Activated naive CD4-positive, alpha-beta T cell treated with anti-CD3 and anti-CD28 coated beads, Interleukin-2, amount 50 U/mL, for 72 hours (primary cell): Measurements from ENCODE around the gene SNX9. TPM values are rescaled to one million over a fixed set of nuclear protein-coding genes. Genes with fewer than 3 reads are reported as not detected.
A peak's percentile ranks its signal among the peaks of the same experiment; 100 is the strongest.
"Not testable (repeated sequence)": the region's sequence is repeated elsewhere in the genome, so short reads cannot be mapped to it uniquely, and the experiment has no call there.

Experiments used
- ATAC-seq, 2 donors: fragments of 150-1000 bp; cut with Tn5 transposase; 2 replicates each; pipeline ENCODE4 v1.10.0; 2021; ENCODE audit warnings: mild to moderate bottlenecking in 2 of 2, moderate library complexity in 2 of 2
- DNase-seq, 2 donors: peaks; one replicate each; pipeline ENCODE4 v3.0.0; 2021 to 2022; ENCODE audit warnings: low spot score in 2 of 2
- H3K27ac Mint-ChIP-seq, 2 donors: one replicate each; pipeline ENCODE4 v1.8.0; 2022; ENCODE audit warnings: mild to moderate bottlenecking in 2 of 2, mixed read lengths in 2 of 2
- H3K36me3 Mint-ChIP-seq, 2 donors: one replicate each; pipeline ENCODE4 v1.8.0; 2022; ENCODE audit warnings: mixed read lengths in 2 of 2
- H3K9me3 Mint-ChIP-seq, 2 donors: one replicate each; pipeline ENCODE4 v1.8.0; 2022; ENCODE audit warnings: mixed read lengths in 2 of 2
- total RNA-seq, 2 donors: library from RNA; stranded (reverse); gene quantifications; one replicate each; pipeline ENCODE4 v1.2.3, GENCODE V29; 2022

SNX9 gene
- total RNA-seq, 2 donors from 2014 or later: 27.6 to 35.0 TPM

DNA sequence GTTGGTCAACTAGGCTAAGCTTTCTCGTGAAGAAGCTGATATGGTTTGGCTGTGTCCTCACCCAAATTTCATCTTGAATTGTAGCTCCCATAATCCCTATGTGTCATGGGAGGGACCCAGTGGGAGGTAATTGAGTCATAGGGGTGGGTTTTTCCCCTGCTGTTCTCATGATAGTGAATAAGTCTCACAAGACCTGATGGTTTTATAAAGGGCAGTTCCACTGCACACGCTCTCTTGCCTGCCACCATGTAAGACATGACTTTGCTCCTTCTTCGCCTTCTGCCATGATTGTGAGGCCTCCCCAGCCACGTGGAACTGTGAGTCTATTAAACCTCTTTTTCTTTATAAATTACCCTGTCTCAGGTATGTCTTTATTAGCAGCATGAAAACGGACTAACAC is 29.0 kb upstream of the SNX9 start:
- not testable (repeated sequence) for H3K27ac Mint-ChIP-seq, DNase-seq
- peak in 1 of 2 donors; percentile 22 for ATAC-seq
- Mint-ChIP-seq H3K36me3 (peaks cover under 1 to 23% of the 10 kb centered on the region in 2 donors), H3K9me3 (peaks cover 4 to 21% of the 10 kb centered on the region in 2 donors)

DNA sequence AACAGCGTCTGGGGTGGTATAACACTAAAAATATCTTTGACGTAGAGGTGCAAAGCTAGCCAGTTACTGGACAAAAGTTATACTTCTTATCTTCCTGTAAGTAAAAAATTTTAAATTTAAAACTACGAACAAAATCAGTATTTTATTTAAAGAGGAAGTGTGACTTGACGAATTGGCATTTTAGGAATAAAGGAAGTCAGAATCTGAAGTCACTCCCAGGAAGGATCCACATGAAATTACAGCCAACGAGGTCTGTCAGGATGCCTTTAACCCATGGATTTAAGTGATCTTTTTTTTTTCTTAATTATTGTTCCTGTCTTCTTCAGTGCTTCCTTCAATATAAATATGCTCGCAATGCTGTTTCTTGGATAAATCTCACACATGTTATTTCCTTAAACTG is 27.2 kb upstream of the SNX9 start:
- no peak for DNase-seq
- Mint-ChIP-seq H3K9me3 (peaks cover 4 to 28% of the 10 kb centered on the region in 2 donors), H3K27ac (no peak overlapping the region), H3K36me3 (peaks cover 6 to 34% of the 10 kb centered on the region in 2 donors)
- no peak for ATAC-seq

DNA sequence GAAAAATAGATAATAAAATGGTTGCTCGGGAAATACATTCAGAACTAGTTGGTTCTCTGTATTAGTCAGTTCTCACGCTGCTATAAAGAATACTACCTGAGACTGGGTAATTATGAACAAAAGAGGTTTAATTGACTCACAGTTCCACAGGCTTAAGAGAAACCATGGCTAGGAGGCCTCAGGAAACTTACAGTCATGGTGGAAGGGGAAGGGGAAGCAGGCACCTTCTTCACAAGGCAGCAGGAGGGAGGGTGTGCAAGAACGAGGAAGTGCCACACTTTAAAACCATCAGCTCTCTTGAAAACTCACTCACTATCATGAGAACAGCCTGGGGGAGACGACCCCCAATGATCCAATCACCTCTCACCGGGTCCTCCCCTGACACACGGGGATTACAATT is 24.2 kb upstream of the SNX9 start:
- H3K27ac Mint-ChIP-seq: peak overlapping the region; percentile 37 to 88
- peaks cover 11 to 33% of the 10 kb centered on the region in 2 donors for H3K36me3 Mint-ChIP-seq
- ATAC-seq: peak; percentile 37 to 65
- peaks cover 4 to 28% of the 10 kb centered on the region in 2 donors for H3K9me3 Mint-ChIP-seq
- peak in 1 of 2 donors; percentile 59 for DNase-seq

DNA sequence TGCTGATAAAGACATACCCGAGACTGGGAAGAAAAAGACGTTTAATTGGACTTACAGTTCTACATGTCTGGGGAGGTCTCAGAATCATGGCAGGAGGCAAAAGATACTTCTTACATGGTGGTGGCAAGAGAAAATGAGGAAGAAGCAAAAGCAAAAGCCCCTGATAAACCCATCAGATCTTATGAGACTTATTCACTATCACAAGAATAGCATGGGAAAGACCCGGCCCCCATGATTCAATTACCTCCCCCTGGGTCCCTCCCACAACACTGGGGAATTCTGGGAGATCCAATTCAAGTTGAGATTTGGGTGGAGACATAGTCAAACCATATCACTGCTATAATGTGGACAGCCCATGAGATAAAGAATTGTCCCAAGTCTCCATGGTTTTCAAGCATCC is 23.5 kb upstream of the SNX9 start:
- Mint-ChIP-seq H3K36me3 (peaks cover 17 to 27% of the 10 kb centered on the region in 2 donors), H3K27ac (peak overlapping the region; percentile 11 to 88), H3K9me3 (peaks cover 4 to 24% of the 10 kb centered on the region in 2 donors)
- DNase-seq, ATAC-seq: not testable (repeated sequence)

DNA sequence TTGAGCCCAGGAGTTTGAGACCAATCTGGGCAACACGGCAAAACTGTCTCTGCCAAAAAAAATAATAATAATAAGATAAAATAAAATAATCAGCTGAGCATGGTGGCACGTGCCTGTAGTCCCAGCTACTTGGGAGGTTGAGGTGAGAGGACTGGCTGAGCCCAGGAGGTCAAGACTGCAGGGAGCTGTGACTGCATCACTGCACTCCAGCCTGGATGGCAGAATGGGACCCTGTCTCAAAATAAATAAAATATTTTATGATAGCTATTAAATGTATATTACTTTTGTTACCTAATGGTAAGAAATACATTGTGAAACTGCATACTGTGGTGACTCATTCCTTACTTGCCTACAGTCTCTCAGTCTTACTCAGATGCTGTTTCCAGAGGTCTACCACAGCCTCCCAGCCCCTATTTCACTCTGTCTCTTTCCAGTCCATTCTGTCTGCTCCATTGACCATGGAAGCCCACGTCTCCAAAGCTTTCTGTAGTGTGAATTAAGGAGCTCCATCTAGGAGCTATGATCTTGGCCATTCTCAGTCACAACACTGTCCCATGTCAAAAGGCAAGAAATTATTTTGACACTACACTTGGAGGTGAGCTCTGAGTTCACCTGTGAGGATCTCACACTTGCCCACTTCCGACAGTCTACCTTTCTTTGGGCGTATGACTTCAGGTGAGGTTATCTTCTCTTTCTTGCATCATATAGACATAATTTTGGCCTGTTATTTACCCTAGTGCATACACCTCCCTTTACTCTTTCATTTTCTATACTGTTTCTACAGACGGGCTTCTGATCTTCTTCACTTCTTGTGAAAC is 22.4 kb upstream of the SNX9 start:
- Mint-ChIP-seq H3K9me3 (peaks cover 4 to 24% of the 10 kb centered on the region in 2 donors), H3K27ac (peak overlapping the region; percentile 1 to 87), H3K36me3 (peaks cover 18 to 27% of the 10 kb centered on the region in 2 donors)
- ATAC-seq (peak; percentile 88 to 93), DNase-seq (peak in 1 of 2 donors; percentile 38)

DNA sequence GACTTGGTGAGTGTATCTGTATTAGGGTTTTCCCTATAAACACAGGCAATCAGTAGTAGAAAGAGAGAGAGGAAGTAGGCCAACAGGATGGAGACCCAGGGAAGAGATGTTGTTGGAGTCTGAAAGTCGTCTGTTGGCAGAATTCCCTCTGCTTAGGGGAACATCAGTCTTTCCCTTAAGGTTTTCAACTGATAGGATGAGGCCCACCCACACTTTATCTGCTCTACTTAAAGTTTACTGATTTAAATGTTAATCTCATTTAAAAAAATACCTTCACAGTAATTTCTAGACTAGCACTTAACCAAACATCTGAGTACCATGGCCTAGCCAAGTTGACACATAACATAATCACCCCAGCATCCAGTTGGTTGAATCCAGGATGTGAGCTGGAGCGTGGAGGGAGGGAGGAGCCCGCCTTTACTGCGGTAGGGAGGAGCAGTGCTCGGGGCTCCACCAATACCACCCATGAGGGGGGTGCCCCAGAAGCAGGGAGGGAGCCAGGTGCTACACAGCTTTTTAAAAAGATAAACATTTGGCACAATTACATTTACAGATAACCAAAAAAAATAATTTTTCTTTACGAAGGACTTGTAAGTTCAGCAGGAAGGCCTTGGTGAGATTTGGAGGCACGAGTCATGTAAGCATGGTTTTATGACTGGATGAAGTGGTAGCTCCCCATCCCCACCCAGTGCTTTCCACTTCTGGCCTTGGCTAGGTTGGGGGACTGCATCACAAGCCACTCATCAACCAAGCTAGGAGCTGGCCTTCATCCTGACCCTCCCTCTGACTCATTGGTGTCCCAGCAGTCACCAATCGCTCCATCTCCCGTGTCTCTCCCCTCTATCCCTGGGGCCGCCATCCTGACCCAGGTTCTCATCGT is 18.4 kb upstream of the SNX9 start:
- peaks cover 18 to 27% of the 10 kb centered on the region in 2 donors for H3K36me3 Mint-ChIP-seq
- ATAC-seq (peak in 1 of 2 donors; percentile 45), DNase-seq (no peak)
- peaks cover 3 to 10% of the 10 kb centered on the region in 2 donors for H3K9me3 Mint-ChIP-seq
- no peak overlapping the region for H3K27ac Mint-ChIP-seq

DNA sequence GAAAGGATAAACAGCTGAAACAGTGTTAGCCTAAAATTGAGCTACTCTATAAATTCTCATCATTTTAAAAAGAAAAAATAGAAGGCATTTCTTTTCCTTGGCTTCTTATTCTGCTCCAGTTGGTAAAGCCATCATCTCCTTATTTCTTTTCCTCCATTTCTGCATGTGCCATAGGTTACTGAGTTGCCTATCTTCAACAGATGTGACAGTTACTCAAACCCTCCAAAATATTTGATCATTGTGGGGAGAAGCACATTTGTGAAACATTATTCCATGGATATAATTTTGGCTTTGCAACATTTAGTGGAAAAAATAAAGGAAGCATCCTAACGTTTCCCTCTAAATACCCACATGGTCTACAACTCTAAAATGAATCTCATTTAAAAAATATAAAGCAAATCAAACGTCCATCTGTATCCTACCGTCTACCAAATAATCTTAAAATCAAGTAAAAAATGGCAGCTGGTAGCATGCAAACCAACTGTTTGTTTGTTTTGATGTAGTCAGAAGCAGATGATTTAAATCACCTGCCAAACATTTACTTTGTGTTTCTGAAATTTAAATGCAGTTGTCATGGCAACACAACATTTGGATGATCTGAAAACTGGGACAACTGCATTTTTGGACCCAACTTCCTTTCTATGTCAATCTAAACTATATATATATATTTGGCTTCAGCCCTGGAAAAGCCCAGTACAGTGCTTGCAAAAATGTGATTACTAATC is 16.8 kb upstream of the SNX9 start:
- H3K9me3 Mint-ChIP-seq: peaks cover 3 to 14% of the 10 kb centered on the region in 2 donors
- no peak overlapping the region for H3K27ac Mint-ChIP-seq
- H3K36me3 Mint-ChIP-seq: peaks cover 18 to 29% of the 10 kb centered on the region in 2 donors
- no peak for ATAC-seq
- no peak for DNase-seq

DNA sequence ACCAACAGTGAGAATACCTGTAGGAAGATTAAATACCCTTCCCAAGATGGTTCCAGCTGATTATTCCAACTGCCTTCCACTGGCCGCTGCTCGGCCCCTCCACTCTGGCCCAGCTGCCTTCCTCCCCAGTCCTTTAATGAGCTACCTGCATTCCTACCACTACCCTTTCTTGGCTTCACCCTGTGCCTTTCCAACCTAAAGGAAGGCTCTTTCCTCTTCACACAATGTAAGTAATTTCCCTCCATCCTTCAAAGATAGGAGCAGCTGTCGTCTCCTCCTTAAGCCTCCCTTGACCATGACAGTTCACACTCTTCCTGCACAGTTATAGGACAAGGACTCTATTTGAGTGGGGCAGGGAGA is 16.2 kb upstream of the SNX9 start:
- Mint-ChIP-seq H3K27ac (no peak overlapping the region), H3K9me3 (peaks cover 5 to 16% of the 10 kb centered on the region in 2 donors), H3K36me3 (peaks cover 21 to 32% of the 10 kb centered on the region in 2 donors)
- ATAC-seq (no peak), DNase-seq (no peak)

DNA sequence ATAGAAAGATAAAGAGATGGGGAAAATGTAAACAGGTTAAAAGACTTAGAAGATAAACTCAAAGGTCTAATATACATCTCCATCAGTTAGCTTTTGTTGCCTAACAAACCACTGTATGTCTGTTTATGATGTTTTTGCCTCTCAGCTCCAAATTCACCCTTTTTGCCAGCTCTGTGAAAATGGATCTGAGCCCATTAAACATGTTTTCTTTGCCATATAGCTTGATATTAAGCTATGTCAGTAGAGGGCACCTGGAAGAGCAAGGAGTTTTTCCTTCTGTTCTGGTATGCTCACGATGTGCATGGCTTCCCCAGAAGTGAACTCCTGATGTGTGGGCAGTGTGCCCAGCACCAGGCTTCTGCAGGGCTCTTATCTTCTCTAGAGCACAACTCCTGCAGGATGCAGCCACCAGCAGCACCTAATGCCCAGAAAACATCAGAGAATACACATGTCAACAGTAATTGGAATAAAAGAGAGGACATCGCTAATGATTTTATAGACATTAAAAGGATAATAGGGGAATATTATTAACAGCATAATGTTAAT is 14.6 kb upstream of the SNX9 start:
- H3K9me3 Mint-ChIP-seq: peaks cover 11 to 23% of the 10 kb centered on the region in 2 donors
- no peak overlapping the region for H3K27ac Mint-ChIP-seq
- ATAC-seq (no peak), DNase-seq (no peak)
- H3K36me3 Mint-ChIP-seq: peaks cover 21 to 38% of the 10 kb centered on the region in 2 donors

DNA sequence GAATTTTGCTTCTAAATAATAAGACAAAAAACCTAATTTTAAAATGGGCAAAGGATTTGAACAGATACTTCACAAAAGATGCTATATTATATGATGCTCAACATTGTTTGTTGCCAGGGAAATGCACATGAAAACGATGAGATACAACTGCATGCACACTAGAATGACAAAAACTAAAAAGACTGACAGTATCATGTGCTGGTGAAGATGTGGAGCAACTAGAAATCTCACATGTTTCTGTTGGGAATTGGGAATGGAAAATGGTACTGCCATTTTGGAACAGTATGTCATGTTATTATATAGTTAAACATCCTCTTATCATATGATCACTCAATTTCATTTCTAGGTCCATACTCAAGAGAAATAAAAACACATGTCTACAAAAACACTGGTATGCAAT is 13.4 kb upstream of the SNX9 start:
- ATAC-seq (no peak), DNase-seq (no peak)
- Mint-ChIP-seq H3K36me3 (peaks cover 18 to 38% of the 10 kb centered on the region in 2 donors), H3K27ac (no peak overlapping the region), H3K9me3 (peaks cover 11 to 23% of the 10 kb centered on the region in 2 donors)

DNA sequence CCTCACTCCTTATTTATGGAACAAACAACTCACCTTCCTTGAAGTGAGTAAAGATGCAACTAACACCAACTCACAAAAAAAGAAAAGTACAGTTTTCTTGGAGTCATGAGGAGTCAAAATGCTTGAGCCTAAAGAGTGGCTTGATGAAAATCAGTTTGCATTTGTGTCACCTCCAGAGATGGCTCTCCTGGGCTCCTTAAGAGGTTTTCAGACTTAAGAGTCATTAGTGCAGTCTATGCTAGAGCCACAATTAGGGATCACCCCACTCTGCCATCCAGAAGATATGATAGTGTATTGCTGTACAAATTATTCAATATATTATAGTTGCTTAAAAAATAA is 11.9 kb upstream of the SNX9 start:
- peaks cover 11 to 23% of the 10 kb centered on the region in 2 donors for H3K9me3 Mint-ChIP-seq
- H3K36me3 Mint-ChIP-seq: peaks cover 20 to 38% of the 10 kb centered on the region in 2 donors
- ATAC-seq (peak in 1 of 2 donors; percentile 40), DNase-seq (no peak)
- peak overlapping the region in 1 of 2 donors; percentile 65 for H3K27ac Mint-ChIP-seq

DNA sequence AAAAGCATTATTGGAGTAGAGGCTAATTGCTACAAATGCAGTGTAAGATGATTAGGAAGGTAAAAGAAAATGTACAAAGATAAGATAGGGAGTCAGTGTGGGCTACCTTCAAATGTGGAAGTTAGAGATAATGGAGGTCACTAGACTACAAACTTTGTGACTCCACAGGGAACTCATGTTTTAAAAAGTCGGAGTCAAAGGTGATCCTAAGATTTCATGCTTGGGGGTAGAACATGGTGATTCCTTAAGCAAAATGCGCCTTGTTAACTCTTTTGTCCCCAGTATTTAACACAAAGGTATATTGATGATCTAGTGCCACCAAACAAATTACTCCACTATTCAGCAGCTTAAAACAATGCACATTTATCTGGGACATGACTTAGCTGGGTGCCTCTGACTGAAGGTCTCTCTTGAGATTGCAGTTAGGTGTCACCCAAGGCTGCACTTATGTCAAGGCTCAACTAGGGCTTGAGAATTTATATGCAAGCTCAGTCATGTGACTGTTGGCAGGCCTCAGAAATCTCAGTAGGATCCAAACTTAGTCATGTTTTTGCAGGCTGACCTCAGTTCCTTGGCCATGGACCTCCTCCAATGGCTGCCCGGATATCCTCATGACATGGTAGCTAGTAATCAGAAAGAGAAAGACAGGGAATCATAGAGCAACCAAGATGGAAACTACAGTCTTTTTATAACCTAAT is 11.4 kb upstream of the SNX9 start:
- peaks cover 20 to 38% of the 10 kb centered on the region in 2 donors for H3K36me3 Mint-ChIP-seq
- ATAC-seq (peak in 1 of 2 donors; percentile 30), DNase-seq (no peak)
- H3K27ac Mint-ChIP-seq: no peak overlapping the region
- peaks cover 11 to 27% of the 10 kb centered on the region in 2 donors for H3K9me3 Mint-ChIP-seq

DNA sequence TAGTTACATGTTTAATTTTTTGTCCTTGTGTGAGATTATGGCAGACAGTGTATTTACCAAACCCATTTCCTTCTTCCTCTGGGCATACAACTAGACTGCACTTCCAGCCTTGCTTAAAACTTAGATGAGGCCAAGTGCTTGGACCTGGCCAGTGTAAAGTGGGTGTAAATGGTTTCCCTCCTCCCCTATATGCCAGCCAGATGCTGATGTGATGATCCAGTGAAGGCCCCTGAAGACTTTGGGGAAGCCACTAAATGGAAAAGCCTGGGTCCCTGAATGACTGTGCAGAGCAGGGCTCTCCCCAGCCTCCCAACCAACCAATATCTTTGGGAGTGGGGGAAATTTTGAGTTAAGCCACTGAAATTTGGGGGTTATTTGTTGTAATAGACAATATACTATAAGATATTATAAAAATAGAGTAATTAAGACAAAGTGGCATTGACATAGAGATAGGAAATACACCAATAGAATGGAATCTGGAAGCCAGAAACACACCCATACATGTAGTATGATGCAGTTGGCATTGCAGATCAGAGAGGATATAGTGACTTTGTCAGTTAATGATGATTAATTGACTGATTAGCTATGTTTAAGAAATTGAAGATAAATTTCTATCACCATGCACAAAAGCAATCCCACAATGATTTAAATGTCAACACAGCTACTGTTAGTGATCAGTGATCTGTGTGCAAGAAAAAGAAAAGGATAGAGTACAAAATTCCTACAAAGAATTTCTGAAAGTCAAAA is 10.4 kb upstream of the SNX9 start:
- Mint-ChIP-seq H3K27ac (no peak overlapping the region), H3K9me3 (peaks cover 11 to 20% of the 10 kb centered on the region in 2 donors)
- DNase-seq: no peak

DNA sequence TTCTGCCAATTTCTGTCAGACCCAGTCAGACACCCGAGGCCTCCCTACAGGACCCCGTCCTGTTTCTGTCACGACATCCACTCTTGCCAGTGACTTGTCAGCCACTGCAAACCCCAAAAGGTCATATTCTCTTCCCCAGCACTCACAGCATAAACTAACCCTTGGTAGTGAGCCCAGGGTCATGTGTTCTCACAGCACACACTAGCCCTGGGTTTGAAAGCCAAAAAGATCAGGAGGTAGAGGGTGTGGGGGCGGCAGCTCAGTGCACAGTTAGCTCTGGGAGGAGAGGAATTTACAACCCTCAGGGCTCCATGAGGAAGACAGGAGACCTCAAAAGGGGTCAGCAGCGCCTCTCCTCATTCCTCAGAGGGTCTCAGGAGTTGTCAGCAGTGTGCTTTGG is 9.9 kb upstream of the SNX9 start:
- H3K9me3 Mint-ChIP-seq: peaks cover 11 to 20% of the 10 kb centered on the region in 2 donors
- peaks cover 14 to 27% of the 10 kb centered on the region in 2 donors for H3K36me3 Mint-ChIP-seq
- peak in 1 of 2 donors; percentile 36 for ATAC-seq
- DNase-seq: no peak
- H3K27ac Mint-ChIP-seq: no peak overlapping the region

More for the DNA sequence above, 10.4 kb upstream of the SNX9 start:
- peak in 1 of 2 donors; percentile 27 for ATAC-seq
- H3K36me3 Mint-ChIP-seq: peaks cover 14 to 28% of the 10 kb centered on the region in 2 donors
